GM23338 (cell line): ENCODE data around the gene CDKAL1. TPM values are rescaled to one million over a fixed set of nuclear protein-coding genes. Genes with fewer than 3 reads are reported as not detected.

Experiments used
- ATAC-seq: fragments of 200-7000 bp; cut with Tn5 transposase; 3 replicates; pipeline ENCODE4 v1.9.1; 2020
- DNase-seq: peaks from one replicate; pipeline ENCODE4 v3.0.0-alpha.2; 2015; ENCODE audit warnings: low spot score
- H2AFZ ChIP-seq: fragments of 200-600 bp; sonication (generic); 2 replicates; pipeline ENCODE4 v1.8.0; 2016; ENCODE audit warnings: antibody characterized with exemption, mild to moderate bottlenecking, moderate library complexity
- H3F3A ChIP-seq: fragments of 200-600 bp; sonication (generic); replicated peaks from 2 replicates; pipeline ENCODE4 v1.8.0; 2017; ENCODE audit warnings: antibody characterized with exemption, mixed run types, low read depth
- H3K27ac ChIP-seq: fragments of 200-600 bp; sonication (generic); 2 replicates; pipeline ENCODE4 v1.6.1; 2016; ENCODE audit warnings: low read depth
- H3K27me3 ChIP-seq: fragments of 200-600 bp; sonication (generic); 2 replicates; pipeline ENCODE4 v1.8.0; 2016; ENCODE audit warnings: mild to moderate bottlenecking, mixed run types, moderate library complexity; ENCODE audit not compliant: insufficient read depth
- H3K36me3 ChIP-seq: fragments of 200-600 bp; sonication (generic); 2 replicates; pipeline ENCODE4 v1.8.0; 2016; ENCODE audit warnings: mild to moderate bottlenecking; ENCODE audit not compliant: insufficient read depth
- H3K4me1 ChIP-seq: fragments of 200-600 bp; sonication (generic); 2 replicates; pipeline ENCODE4 v1.8.0; 2016; ENCODE audit warnings: mild to moderate bottlenecking, moderate library complexity; ENCODE audit not compliant: insufficient read depth
- H3K4me2 ChIP-seq: fragments of 200-600 bp; sonication (generic); 2 replicates; pipeline ENCODE4 v1.7.1; 2017; ENCODE audit warnings: mixed run types
- H3K4me3 ChIP-seq: fragments of 200-600 bp; sonication (generic); 2 replicates; pipeline ENCODE4 v1.6.1; 2016; ENCODE audit warnings: mixed run types
- H3K79me2 ChIP-seq: fragments of 200-600 bp; sonication (generic); replicated peaks from 2 replicates; pipeline ENCODE4 v1.8.0; 2017; ENCODE audit warnings: mild to moderate bottlenecking; ENCODE audit not compliant: insufficient read depth
- H3K9me2 ChIP-seq: fragments of 200-600 bp; sonication (generic); 2 replicates; pipeline ENCODE4 v1.8.0; 2017; ENCODE audit not compliant: insufficient read depth
- H4K20me1 ChIP-seq: fragments of 200-600 bp; sonication (generic); replicated peaks from 2 replicates; pipeline ENCODE4 v1.8.0; 2017; ENCODE audit warnings: mild to moderate bottlenecking; ENCODE audit not compliant: insufficient read depth
- H3K27ac Mint-ChIP-seq: 2 replicates; pipeline ENCODE4 v1.8.0; 2020; ENCODE audit warnings: inconsistent platforms, mild to moderate bottlenecking, moderate library complexity, mixed read lengths
- H3K27me3 Mint-ChIP-seq: 3 replicates; pipeline ENCODE4 v1.8.0; 2022; ENCODE audit warnings: low read depth, mild to moderate bottlenecking, moderate library complexity, mixed read lengths, inconsistent platforms; ENCODE audit not compliant: insufficient read depth, poor library complexity
- H3K36me3 Mint-ChIP-seq: 3 replicates; pipeline ENCODE4 v1.8.0; 2021; ENCODE audit warnings: low read depth, mild to moderate bottlenecking, inconsistent platforms, moderate library complexity, mixed read lengths
- H3K4me1 Mint-ChIP-seq: 3 replicates; pipeline ENCODE4 v1.8.0; 2020; ENCODE audit warnings: mild to moderate bottlenecking, inconsistent platforms, mixed read lengths
- H3K4me3 Mint-ChIP-seq: 3 replicates; pipeline ENCODE4 v1.8.0; 2021; ENCODE audit warnings: moderate library complexity, mild to moderate bottlenecking, inconsistent platforms, mixed read lengths
- H3K9me3 Mint-ChIP-seq: 3 replicates; pipeline ENCODE4 v1.8.0; 2020; ENCODE audit warnings: moderate library complexity, mild to moderate bottlenecking, inconsistent platforms, mixed read lengths
- CREB1 ChIP-seq: fragments of 250-450 bp; sonication (Bioruptor Pico); IDR thresholded peaks from 2 replicates; pipeline ENCODE4 v1.5.0; 2020; ENCODE audit warnings: low read depth, mild to moderate bottlenecking, moderate library complexity
- EZH2 ChIP-seq: fragments of 200-600 bp; sonication (generic); IDR thresholded peaks from one replicate; pipeline ENCODE4 v1.8.0; 2017; ENCODE audit warnings: antibody characterized with exemption, mild to moderate bottlenecking, low read depth; ENCODE audit not compliant: unreplicated experiment
- EZH2phosphoT487 ChIP-seq: fragments of 200-600 bp; sonication (generic); IDR thresholded peaks from one replicate; pipeline ENCODE4 v1.8.1; 2018; ENCODE audit warnings: antibody characterized with exemption; ENCODE audit not compliant: unreplicated experiment
- JUNB ChIP-seq: IDR thresholded peaks from one replicate; pipeline ENCODE4 v1.6.1; 2016; ENCODE audit warnings: antibody characterized with exemption; ENCODE audit not compliant: unreplicated experiment
- NANOG ChIP-seq: IDR thresholded peaks from 2 replicates; pipeline ENCODE4 v1.6.1; 2016; ENCODE audit warnings: antibody characterized with exemption, borderline replicate concordance
- POLR2AphosphoS5 ChIP-seq: IDR thresholded peaks from 2 replicates; pipeline ENCODE4 v1.6.1; 2016; ENCODE audit warnings: antibody characterized with exemption, low read depth
- STAT1 ChIP-seq: IDR thresholded peaks from one replicate; pipeline ENCODE4 v1.6.1; 2016; ENCODE audit warnings: antibody characterized with exemption; ENCODE audit not compliant: unreplicated experiment
- ZNF114 ChIP-seq: fragments of 250-450 bp; sonication (Bioruptor Pico); IDR thresholded peaks from 2 replicates; pipeline ENCODE4 v1.5.0; 2020; ENCODE audit warnings: mild to moderate bottlenecking, moderate library complexity
- ZNF331 ChIP-seq: fragments of 250-450 bp; sonication (Bioruptor Pico); IDR thresholded peaks from 2 replicates; pipeline ENCODE4 v1.5.0; 2020; ENCODE audit warnings: low read depth, mild to moderate bottlenecking, moderate library complexity
- polyA plus RNA-seq: library from polyadenylated mRNA; unstranded; fragments of >200 nt; fragmentation: Nextera tagmentation; extraction: Ambion mirVana; gene quantifications from 2 replicates; pipeline ENCODE4 v1.2.1, GENCODE V29; 2016
- total RNA-seq: library from RNA; depleted of rRNA; stranded (reverse); fragments of >200 nt; shearing (Covaris generic); gene quantifications from 2 replicates; pipeline ENCODE4 v1.2.3, GENCODE V29; 2014
- TF ChIP-seq, protein P1 (sequence below), 2 experiments: fragments of 200-600 bp in 1 of 2; sonication (generic) in 1 of 2; conservative IDR thresholded peaks; 2 replicates each; pipeline versions ENCODE4 v1.5.1 to v1.6.1; 2016 to 2017; ENCODE audit warnings: antibody characterized with exemption in 2 of 2, low read depth in 2 of 2, mild to moderate bottlenecking in 2 of 2, moderate library complexity in 1 of 2
- TF ChIP-seq, protein P2 (sequence below): fragments of 250-450 bp; sonication (Bioruptor Pico); IDR thresholded peaks from 2 replicates; pipeline ENCODE4 v1.5.0; 2020; ENCODE audit warnings: mild to moderate bottlenecking, moderate library complexity
- TF ChIP-seq, protein P3 (sequence below): IDR thresholded peaks from one replicate; pipeline ENCODE4 v1.6.1; 2018; ENCODE audit warnings: antibody characterized with exemption; ENCODE audit not compliant: unreplicated experiment
- TF ChIP-seq, protein P4 (sequence below): IDR thresholded peaks from 2 replicates; pipeline ENCODE4 v1.6.1; 2016; ENCODE audit warnings: antibody characterized with exemption

The CDKAL1 gene
- total and polyA plus RNA-seq, 2 experiments from 2014 or later = 17.8 to 35.0 TPM

DNA sequence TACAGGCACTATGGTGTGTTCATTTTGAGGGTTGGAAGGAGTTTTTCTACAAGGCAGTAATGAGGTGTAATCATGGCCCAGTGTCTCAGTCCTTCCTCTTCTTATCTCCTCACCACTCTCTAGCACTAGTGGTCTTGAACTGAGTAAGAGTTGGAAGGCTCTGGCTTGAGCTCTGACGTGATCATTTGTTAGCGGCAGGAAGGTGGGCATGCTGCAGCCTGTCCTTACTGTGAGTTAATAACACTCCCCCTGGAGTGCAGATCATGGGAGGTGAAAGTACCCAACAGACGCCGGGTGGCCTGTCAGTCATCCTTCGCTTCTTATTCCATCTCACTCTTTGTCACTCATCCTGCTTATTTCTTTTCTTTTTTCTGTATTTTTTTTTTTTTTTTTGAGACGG is 356.9 kb downstream of the CDKAL1 start:
- Histone ChIP-seq H3F3A (no peaks in the 10 kb centered on the region), H3K36me3 (no peaks in the 10 kb centered on the region), H3K4me1 (peaks cover 6% of the 10 kb centered on the region), H3K4me2 (no peak overlapping the region), H3K79me2 (no peaks in the 10 kb centered on the region), H4K20me1 (no peaks in the 10 kb centered on the region), H2AFZ (no peak overlapping the region), H3K4me3 (no peak overlapping the region), H3K9me2 (no peaks in the 10 kb centered on the region), H3K27ac (no peak overlapping the region), H3K27me3 (no peaks in the 10 kb centered on the region)
- TF ChIP-seq, protein P1, sequence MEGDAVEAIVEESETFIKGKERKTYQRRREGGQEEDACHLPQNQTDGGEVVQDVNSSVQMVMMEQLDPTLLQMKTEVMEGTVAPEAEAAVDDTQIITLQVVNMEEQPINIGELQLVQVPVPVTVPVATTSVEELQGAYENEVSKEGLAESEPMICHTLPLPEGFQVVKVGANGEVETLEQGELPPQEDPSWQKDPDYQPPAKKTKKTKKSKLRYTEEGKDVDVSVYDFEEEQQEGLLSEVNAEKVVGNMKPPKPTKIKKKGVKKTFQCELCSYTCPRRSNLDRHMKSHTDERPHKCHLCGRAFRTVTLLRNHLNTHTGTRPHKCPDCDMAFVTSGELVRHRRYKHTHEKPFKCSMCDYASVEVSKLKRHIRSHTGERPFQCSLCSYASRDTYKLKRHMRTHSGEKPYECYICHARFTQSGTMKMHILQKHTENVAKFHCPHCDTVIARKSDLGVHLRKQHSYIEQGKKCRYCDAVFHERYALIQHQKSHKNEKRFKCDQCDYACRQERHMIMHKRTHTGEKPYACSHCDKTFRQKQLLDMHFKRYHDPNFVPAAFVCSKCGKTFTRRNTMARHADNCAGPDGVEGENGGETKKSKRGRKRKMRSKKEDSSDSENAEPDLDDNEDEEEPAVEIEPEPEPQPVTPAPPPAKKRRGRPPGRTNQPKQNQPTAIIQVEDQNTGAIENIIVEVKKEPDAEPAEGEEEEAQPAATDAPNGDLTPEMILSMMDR (conservative IDR thresholded peaks at IDR 0.05; ENCODE audit: low read depth in 2 of 2) = no peak
- TF ChIP-seq POLR2AphosphoS5 (no peak), EZH2 (no peak), ZNF331 (no peak), EZH2phosphoT487 (no peak), JUNB (no peak), ZNF114 (CRISPR knock-in tag) (no peak), NANOG (no peak), STAT1 (no peak), CREB1 (CRISPR knock-in tag) (no peak)
- TF ChIP-seq, protein P2, sequence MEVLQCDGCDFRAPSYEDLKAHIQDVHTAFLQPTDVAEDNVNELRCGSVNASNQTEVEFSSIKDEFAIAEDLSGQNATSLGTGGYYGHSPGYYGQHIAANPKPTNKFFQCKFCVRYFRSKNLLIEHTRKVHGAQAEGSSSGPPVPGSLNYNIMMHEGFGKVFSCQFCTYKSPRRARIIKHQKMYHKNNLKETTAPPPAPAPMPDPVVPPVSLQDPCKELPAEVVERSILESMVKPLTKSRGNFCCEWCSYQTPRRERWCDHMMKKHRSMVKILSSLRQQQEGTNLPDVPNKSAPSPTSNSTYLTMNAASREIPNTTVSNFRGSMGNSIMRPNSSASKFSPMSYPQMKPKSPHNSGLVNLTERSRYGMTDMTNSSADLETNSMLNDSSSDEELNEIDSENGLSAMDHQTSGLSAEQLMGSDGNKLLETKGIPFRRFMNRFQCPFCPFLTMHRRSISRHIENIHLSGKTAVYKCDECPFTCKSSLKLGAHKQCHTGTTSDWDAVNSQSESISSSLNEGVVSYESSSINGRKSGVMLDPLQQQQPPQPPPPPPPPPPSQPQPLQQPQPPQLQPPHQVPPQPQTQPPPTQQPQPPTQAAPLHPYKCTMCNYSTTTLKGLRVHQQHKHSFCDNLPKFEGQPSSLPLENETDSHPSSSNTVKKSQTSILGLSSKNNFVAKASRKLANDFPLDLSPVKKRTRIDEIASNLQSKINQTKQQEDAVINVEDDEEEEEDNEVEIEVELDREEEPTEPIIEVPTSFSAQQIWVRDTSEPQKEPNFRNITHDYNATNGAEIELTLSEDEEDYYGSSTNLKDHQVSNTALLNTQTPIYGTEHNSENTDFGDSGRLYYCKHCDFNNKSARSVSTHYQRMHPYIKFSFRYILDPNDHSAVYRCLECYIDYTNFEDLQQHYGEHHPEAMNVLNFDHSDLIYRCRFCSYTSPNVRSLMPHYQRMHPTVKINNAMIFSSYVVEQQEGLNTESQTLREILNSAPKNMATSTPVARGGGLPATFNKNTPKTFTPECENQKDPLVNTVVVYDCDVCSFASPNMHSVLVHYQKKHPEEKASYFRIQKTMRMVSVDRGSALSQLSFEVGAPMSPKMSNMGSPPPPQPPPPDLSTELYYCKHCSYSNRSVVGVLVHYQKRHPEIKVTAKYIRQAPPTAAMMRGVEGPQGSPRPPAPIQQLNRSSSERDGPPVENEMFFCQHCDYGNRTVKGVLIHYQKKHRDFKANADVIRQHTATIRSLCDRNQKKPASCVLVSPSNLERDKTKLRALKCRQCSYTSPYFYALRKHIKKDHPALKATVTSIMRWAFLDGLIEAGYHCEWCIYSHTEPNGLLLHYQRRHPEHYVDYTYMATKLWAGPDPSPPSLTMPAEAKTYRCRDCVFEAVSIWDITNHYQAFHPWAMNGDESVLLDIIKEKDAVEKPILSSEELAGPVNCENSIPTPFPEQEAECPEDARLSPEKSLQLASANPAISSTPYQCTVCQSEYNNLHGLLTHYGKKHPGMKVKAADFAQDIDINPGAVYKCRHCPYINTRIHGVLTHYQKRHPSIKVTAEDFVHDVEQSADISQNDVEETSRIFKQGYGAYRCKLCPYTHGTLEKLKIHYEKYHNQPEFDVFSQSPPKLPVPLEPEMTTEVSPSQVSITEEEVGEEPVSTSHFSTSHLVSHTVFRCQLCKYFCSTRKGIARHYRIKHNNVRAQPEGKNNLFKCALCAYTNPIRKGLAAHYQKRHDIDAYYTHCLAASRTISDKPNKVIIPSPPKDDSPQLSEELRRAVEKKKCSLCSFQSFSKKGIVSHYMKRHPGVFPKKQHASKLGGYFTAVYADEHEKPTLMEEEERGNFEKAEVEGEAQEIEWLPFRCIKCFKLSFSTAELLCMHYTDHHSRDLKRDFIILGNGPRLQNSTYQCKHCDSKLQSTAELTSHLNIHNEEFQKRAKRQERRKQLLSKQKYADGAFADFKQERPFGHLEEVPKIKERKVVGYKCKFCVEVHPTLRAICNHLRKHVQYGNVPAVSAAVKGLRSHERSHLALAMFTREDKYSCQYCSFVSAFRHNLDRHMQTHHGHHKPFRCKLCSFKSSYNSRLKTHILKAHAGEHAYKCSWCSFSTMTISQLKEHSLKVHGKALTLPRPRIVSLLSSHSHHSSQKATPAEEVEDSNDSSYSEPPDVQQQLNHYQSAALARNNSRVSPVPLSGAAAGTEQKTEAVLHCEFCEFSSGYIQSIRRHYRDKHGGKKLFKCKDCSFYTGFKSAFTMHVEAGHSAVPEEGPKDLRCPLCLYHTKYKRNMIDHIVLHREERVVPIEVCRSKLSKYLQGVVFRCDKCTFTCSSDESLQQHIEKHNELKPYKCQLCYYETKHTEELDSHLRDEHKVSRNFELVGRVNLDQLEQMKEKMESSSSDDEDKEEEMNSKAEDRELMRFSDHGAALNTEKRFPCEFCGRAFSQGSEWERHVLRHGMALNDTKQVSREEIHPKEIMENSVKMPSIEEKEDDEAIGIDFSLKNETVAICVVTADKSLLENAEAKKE (CRISPR knock-in tag) = no peak
- TF ChIP-seq, protein P3, sequence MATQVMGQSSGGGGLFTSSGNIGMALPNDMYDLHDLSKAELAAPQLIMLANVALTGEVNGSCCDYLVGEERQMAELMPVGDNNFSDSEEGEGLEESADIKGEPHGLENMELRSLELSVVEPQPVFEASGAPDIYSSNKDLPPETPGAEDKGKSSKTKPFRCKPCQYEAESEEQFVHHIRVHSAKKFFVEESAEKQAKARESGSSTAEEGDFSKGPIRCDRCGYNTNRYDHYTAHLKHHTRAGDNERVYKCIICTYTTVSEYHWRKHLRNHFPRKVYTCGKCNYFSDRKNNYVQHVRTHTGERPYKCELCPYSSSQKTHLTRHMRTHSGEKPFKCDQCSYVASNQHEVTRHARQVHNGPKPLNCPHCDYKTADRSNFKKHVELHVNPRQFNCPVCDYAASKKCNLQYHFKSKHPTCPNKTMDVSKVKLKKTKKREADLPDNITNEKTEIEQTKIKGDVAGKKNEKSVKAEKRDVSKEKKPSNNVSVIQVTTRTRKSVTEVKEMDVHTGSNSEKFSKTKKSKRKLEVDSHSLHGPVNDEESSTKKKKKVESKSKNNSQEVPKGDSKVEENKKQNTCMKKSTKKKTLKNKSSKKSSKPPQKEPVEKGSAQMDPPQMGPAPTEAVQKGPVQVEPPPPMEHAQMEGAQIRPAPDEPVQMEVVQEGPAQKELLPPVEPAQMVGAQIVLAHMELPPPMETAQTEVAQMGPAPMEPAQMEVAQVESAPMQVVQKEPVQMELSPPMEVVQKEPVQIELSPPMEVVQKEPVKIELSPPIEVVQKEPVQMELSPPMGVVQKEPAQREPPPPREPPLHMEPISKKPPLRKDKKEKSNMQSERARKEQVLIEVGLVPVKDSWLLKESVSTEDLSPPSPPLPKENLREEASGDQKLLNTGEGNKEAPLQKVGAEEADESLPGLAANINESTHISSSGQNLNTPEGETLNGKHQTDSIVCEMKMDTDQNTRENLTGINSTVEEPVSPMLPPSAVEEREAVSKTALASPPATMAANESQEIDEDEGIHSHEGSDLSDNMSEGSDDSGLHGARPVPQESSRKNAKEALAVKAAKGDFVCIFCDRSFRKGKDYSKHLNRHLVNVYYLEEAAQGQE = no peak
- TF ChIP-seq, protein P4, sequence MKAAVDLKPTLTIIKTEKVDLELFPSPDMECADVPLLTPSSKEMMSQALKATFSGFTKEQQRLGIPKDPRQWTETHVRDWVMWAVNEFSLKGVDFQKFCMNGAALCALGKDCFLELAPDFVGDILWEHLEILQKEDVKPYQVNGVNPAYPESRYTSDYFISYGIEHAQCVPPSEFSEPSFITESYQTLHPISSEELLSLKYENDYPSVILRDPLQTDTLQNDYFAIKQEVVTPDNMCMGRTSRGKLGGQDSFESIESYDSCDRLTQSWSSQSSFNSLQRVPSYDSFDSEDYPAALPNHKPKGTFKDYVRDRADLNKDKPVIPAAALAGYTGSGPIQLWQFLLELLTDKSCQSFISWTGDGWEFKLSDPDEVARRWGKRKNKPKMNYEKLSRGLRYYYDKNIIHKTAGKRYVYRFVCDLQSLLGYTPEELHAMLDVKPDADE = no peak
- Mint-ChIP-seq H3K9me3 (peaks cover 23% of the 10 kb centered on the region), H3K4me1 (peaks cover 10% of the 10 kb centered on the region), H3K27me3 (no peaks in the 10 kb centered on the region), H3K36me3 (peaks cover 26% of the 10 kb centered on the region), H3K4me3 (no peak overlapping the region), H3K27ac (0 out of 2 replicates have a peak overlapping the region, but pooled peaks have one; percentile 1)
- ATAC-seq = no peak
- DNase-seq = no peak
